IPS-20b (cell line): ENCODE data around the gene CHAC1.
"Not testable (repeated sequence)": the region's sequence is repeated elsewhere in the genome, so short reads cannot be mapped to it uniquely, and the experiment has no call there.

Experiments used
- H3K27ac ChIP-seq: one replicate; pipeline ENCODE4 v1.5.1; 2013; ENCODE audit warnings: low read length
- H3K27me3 ChIP-seq: 2 replicates; pipeline ENCODE4 v1.6.1; 2013; ENCODE audit warnings: mild to moderate bottlenecking, low read length, inconsistent platforms; ENCODE audit not compliant: insufficient read depth
- H3K36me3 ChIP-seq: 2 replicates; pipeline ENCODE4 v1.6.1; 2013; ENCODE audit warnings: low read depth, mild to moderate bottlenecking, inconsistent platforms, low read length, moderate library complexity; ENCODE audit not compliant: insufficient read depth
- H3K4me1 ChIP-seq: 2 replicates; pipeline ENCODE4 v1.6.1; 2013; ENCODE audit warnings: mild to moderate bottlenecking, control low read depth, inconsistent platforms, low read length, moderate library complexity; ENCODE audit not compliant: insufficient read depth
- H3K4me3 ChIP-seq: 2 replicates; pipeline ENCODE4 v1.5.1; 2013; ENCODE audit warnings: mild to moderate bottlenecking, low read length, inconsistent platforms
- H3K9ac ChIP-seq: 2 replicates; pipeline ENCODE4 v1.6.1; 2013; ENCODE audit warnings: low read depth, mild to moderate bottlenecking, inconsistent platforms, low read length, moderate library complexity
- H3K9me3 ChIP-seq: 2 replicates; pipeline ENCODE4 v1.6.1; 2013; ENCODE audit warnings: mild to moderate bottlenecking, low read depth, low read length, inconsistent platforms; ENCODE audit not compliant: insufficient read depth

CHAC1 gene

DNA sequence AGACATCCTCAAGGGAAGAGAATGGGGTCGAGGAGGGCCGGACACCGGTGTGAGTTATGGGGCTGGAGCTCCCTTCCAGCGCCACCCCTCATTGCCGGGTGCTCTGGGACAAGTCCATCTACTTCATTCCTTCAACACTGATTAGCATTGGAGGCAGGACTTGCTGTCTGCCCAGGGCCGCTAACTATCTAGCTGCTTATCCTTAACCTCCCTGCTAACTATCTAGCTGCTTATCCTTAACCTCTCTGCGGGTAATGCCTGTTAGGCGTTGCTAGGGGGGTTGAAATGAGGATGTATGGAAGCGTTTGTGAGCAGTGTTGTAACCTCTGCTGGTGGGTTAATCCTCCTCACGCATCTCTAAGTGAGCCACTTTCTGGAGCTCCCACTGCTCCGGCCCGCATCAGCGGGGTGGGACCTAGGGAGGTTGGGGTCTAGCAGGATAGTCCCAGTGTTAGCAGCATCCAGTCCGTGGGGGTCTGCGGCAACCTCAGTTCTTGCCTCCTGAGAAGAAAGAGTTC is 10.9 kb upstream of the CHAC1 start:
- H3K27ac ChIP-seq, result no peak overlapping the region
- no peaks in the 10 kb centered on the region for H3K9me3 ChIP-seq
- H3K4me3 ChIP-seq, result peak overlapping the region; percentile 75
- H3K9ac ChIP-seq, result peak overlapping the region; percentile 76; the same call in 1 of the 2 replicates
- H3K36me3 ChIP-seq, result no peaks in the 10 kb centered on the region
- peaks cover 66% of the 10 kb centered on the region for H3K27me3 ChIP-seq
- H3K4me1 ChIP-seq, result peaks cover 10% of the 10 kb centered on the region; the same call in 1 of the 2 replicates

DNA sequence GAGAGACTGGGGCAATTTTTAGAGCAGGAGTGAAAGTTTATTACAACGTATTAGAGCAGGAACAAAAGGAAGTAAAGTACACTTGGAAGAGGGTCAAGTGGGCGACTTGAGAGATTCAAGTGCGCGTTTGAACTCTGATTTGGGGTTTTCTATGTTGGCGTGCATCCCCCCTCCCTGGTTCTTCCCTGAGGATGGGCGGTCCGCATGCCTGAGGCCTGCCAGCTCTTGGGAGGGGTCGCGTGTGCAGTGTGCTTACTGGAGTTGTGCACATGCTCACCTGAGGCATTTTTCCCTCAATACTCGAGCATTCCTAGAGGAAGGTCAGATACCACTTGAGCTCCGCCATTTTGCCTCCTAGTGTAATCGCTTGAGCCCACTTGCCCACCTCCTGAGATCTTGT is 10.4 kb upstream of the CHAC1 start:
- H3K4me3 ChIP-seq, result peak overlapping the region; percentile 75; the same call in 1 of the 2 replicates
- H3K27ac ChIP-seq, result no peak overlapping the region

GRCh38 chr15:40943764-40944365 is 9.4 kb upstream of the CHAC1 start:
- H3K4me3 ChIP-seq, result no peak overlapping the region
- peaks cover 65% of the 10 kb centered on the region for H3K27me3 ChIP-seq
- no peaks in the 10 kb centered on the region for H3K36me3 ChIP-seq
- no peaks in the 10 kb centered on the region for H3K9me3 ChIP-seq
- H3K27ac ChIP-seq, result no peak overlapping the region
- H3K4me1 ChIP-seq, result peaks cover 10% of the 10 kb centered on the region; the same call in 1 of the 2 replicates
- H3K9ac ChIP-seq, result no peak overlapping the region

More for the DNA sequence above, 10.4 kb upstream of the CHAC1 start:
- Histone ChIP-seq H3K36me3 (no peaks in the 10 kb centered on the region), H3K9me3 (no peaks in the 10 kb centered on the region), H3K27me3 (peaks cover 65% of the 10 kb centered on the region), H3K9ac (no peak overlapping the region), H3K4me1 (peaks cover 10% of the 10 kb centered on the region; the same call in 1 of the 2 replicates)

DNA sequence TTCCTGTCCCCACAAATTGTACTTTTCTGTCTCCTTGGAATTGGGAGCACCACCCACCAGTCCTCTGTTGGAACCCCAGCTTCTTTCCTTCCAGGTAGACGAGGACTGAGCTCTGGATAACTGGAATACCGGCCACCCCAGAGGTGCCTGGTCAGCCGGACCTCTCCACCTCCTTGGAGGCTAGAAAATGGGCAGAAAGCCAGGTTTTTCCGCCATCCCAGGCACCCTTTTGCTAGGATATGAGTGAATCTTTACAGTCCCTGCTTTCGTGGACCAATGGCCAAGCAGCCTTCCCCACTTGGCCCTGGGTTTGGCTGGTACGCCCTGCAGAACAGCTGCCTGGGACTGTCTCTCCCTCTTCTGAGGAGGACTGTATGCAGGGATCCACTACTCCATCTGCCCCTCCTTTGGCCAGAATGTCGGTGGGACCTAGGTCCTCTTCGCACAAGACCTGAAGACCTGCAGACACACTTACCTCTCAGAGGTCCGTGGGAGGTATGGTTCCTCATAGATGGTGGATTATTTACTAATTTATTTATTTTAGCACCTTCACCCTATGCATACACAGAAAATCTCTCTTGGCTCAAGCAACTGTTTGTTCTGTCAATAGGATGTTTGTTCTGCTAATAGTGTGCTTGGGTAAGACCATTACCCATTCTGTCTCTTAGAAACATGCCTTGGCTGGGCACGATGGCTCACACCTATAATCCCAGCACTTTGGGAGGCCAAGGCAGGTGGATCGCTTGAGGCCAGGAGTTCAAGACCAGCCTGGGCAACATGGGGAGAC is 8.6 kb upstream of the CHAC1 start:
- Histone ChIP-seq H3K9ac (no peak overlapping the region), H3K36me3 (no peaks in the 10 kb centered on the region), H3K27me3 (peaks cover 60% of the 10 kb centered on the region), H3K27ac (no peak overlapping the region), H3K9me3 (no peaks in the 10 kb centered on the region), H3K4me3 (no peak overlapping the region), H3K4me1 (peaks cover 10% of the 10 kb centered on the region; the same call in 1 of the 2 replicates)

DNA sequence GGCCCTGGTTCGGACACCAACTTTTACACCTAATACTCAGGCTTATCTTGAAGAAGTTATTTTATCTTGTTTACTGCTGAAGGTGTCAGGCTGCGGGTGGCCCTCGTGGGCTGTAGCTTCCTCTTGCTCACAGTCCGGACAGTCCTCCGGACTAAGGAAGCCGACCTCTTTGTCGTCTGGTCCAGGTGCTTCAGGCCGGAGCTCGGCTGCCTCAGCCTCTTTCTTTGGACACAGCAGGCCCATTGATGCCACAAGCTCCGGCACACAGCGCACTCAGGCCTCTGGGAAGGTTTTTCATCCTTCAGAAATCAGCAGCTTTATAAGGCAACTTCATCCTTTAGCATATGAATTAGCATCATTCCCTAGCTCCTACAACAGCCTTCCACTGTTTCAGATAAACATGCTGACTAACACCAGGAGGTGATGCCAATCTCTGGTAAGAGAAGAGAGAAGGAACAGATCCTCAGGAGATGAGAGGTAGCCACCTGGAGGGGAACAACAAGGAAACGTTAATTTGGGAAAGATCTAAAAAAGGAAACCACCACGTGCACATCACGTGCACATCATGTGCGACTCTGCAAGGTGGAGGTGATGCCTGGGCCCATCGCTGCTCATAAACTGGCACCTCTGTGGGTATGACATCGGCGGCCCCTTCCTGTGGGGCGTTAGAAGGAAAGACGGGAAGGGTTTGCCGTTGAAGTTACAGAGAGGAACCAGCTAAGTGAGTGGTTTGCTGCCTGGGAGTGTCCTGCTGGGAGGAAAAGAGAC is 4.4 kb upstream of the CHAC1 start:
- no peak overlapping the region for H3K9ac ChIP-seq
- no peaks in the 10 kb centered on the region for H3K36me3 ChIP-seq
- peaks cover 8% of the 10 kb centered on the region; the same call in 1 of the 2 replicates for H3K4me1 ChIP-seq
- H3K27ac ChIP-seq, result no peak overlapping the region
- no peak overlapping the region for H3K4me3 ChIP-seq
- H3K9me3 ChIP-seq, result no peaks in the 10 kb centered on the region
- peaks cover 24% of the 10 kb centered on the region for H3K27me3 ChIP-seq

DNA sequence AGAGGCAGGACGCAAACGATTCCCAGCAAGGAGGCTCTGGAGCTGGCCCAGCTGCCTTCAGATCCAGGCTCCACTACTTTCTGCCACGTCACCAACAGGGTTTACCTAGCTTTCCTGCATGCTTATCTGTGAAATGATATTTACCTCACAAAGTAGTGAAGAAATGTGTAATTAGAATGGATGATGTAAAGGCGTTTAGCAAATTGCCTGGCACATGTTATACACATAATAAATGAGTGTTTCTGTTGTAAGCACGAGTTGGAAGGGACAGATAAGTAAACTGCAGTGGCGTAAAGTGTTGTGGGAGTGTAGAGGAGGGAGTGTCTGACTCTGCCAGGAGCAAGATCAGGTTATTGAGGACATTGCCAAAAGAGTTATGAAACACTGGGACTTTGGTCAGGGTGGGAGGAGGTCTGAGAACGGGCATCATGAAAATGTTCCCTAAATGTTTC is 3.5 kb upstream of the CHAC1 start:
- Histone ChIP-seq H3K27ac (no peak overlapping the region), H3K36me3 (peaks cover 2% of the 10 kb centered on the region; the same call in 1 of the 2 replicates), H3K9me3 (no peaks in the 10 kb centered on the region), H3K27me3 (peaks cover 15% of the 10 kb centered on the region; the same call in 1 of the 2 replicates), H3K4me1 (peaks cover 8% of the 10 kb centered on the region; the same call in 1 of the 2 replicates), H3K9ac (no peak overlapping the region), H3K4me3 (no peak overlapping the region)

- Histone ChIP-seq H3K9ac (peak overlapping the region; percentile 81; the same call in 1 of the 2 replicates), H3K36me3 (peaks cover 22% of the 10 kb centered on the region), H3K27ac (no peak overlapping the region), H3K4me3 (peak overlapping the region; percentile 86; the same call in 1 of the 2 replicates), H3K9me3 (no peaks in the 10 kb centered on the region), H3K27me3 (no peaks in the 10 kb centered on the region; the same call in 1 of the 2 replicates), H3K4me1 (peaks cover 8% of the 10 kb centered on the region; the same call in 1 of the 2 replicates)
These were observed 1.5 kb upstream of the CHAC1 start for GRCh38 chr15:40951764-40952163.

DNA sequence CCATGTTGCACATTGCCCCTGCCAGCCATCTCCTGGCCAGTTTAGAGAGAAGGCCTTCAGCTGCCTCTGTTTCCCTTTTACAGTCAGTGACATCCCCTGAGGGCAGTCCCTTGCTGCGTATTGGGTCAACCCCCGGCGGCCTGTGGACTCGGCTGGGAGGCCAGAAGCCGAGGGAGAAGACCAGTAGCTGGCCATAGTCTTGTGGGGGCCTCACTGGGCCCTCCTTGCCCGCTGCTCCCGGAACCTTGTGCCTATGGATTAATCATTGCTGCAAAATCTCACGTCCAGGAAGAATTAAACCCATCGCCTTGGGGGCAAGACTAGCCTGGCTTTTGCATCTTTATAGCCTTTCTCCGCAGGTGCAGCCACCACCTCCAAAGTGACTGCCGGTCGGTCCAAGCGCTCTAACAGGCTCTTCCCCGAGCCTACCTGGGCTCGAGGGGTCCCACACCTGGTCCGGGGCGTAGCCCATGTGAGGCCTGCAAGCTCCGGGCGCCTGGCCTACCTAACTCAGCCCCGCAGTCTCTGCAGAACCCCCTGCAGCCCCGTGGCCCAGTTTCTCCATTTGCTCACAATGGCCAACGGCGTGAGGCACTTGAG is 870 bp upstream of the CHAC1 start:
- Histone ChIP-seq H3K9me3 (no peaks in the 10 kb centered on the region), H3K36me3 (peaks cover 23% of the 10 kb centered on the region), H3K4me3 (peak overlapping the region; percentile 86), H3K27ac (peak overlapping the region; percentile 47), H3K27me3 (no peaks in the 10 kb centered on the region; the same call in 1 of the 2 replicates), H3K9ac (peak overlapping the region; percentile 81), H3K4me1 (peaks cover 8% of the 10 kb centered on the region; the same call in 1 of the 2 replicates)

DNA sequence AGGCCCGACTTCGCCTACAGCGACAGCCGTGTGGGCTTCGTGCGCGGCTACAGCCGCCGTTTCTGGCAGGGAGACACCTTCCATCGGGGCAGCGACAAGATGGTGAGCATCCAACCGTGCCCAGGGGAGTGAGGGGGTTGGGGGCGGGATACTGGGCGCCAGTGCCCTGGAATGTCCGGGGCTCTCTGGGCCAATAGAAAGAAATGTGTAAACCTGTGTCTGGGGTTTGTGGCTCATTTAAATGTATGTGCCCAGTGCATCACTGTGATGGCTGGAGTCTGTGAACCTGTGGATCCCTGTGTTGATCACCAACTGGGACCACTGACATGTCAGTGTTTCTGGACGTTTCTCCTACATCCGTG is 423 bp downstream of the CHAC1 start:
- H3K27me3 ChIP-seq, result no peaks in the 10 kb centered on the region; the same call in 1 of the 2 replicates
- H3K4me1 ChIP-seq, result peaks cover 8% of the 10 kb centered on the region; the same call in 1 of the 2 replicates
- no peaks in the 10 kb centered on the region for H3K9me3 ChIP-seq
- H3K36me3 ChIP-seq, result peaks cover 23% of the 10 kb centered on the region
- H3K27ac ChIP-seq, result peak overlapping the region; percentile 30
- peak overlapping the region; percentile 86 for H3K4me3 ChIP-seq
- H3K9ac ChIP-seq, result peak overlapping the region; percentile 89

GRCh38 chr15:40954158-40954848 is 1.0 kb downstream of the CHAC1 start:
- Histone ChIP-seq H3K27ac (peak overlapping the region; percentile 30), H3K4me3 (peak overlapping the region; percentile 86), H3K9ac (peak overlapping the region; percentile 89; the same call in 1 of the 2 replicates), H3K36me3 (peaks cover 23% of the 10 kb centered on the region)
- not testable (repeated sequence) for H3K27me3 ChIP-seq, H3K9me3 ChIP-seq, H3K4me1 ChIP-seq
